ENCODE data around the gene IQCC. TPM values are rescaled to one million over a fixed set of nuclear protein-coding genes. Genes with fewer than 3 reads are reported as not detected.
A peak's percentile ranks its signal among the peaks of the same experiment; 100 is the strongest.

The IQCC gene
- total RNA-seq, 1 donor from 2014 or later, result 2.6 TPM

- TF ChIP-seq CTCF (IDR thresholded peaks at IDR 0.05; ENCODE audit: insufficient read depth, low read length, severe bottlenecking), result no peak
- peak; percentile 77 for FAIRE-seq
These were observed 29.3 kb downstream of the IQCC start for GRCh38 chr1:32234792-32235191.

GRCh38 chr1:32239337-32239736 is 33.9 kb downstream of the IQCC start:
- FAIRE-seq, result no peak
- TF ChIP-seq CTCF (IDR thresholded peaks at IDR 0.05; ENCODE audit: insufficient read depth, low read length, severe bottlenecking), result no peak
- Histone ChIP-seq H3K36me3 (ENCODE audit: control insufficient read depth, insufficient read depth, low read length) (no peaks in the 10 kb centered on the region), H3K27me3 (ENCODE audit: control insufficient read depth, insufficient read depth, low read length) (no peaks in the 10 kb centered on the region), H3K4me3 (ENCODE audit: low read depth, low read length) (no peak overlapping the region)
- no peak for DNase-seq (ENCODE audit: low read depth)

More at GRCh38 chr1:32234792-32235191, 29.3 kb downstream of the IQCC start:
- H3K36me3 ChIP-seq (ENCODE audit: control insufficient read depth, insufficient read depth, low read length), result peaks cover 5% of the 10 kb centered on the region
- H3K27me3 ChIP-seq (ENCODE audit: control insufficient read depth, insufficient read depth, low read length), result no peaks in the 10 kb centered on the region
- no peak for DNase-seq (ENCODE audit: low read depth)
- H3K4me3 ChIP-seq (ENCODE audit: low read depth, low read length), result no peak overlapping the region

GRCh38 chr1:32239790-32240139 is 34.3 kb downstream of the IQCC start:
- no peak for FAIRE-seq
- no peak for DNase-seq (ENCODE audit: low read depth)
- TF ChIP-seq CTCF (IDR thresholded peaks at IDR 0.05; ENCODE audit: insufficient read depth, low read length, severe bottlenecking), result no peak
- Histone ChIP-seq H3K4me3 (ENCODE audit: low read depth, low read length) (peak overlapping the region; percentile 43), H3K36me3 (ENCODE audit: control insufficient read depth, insufficient read depth, low read length) (no peaks in the 10 kb centered on the region), H3K27me3 (ENCODE audit: control insufficient read depth, insufficient read depth, low read length) (no peaks in the 10 kb centered on the region)

GRCh38 chr1:32240140-32240951 is 34.9 kb downstream of the IQCC start:
- no peaks in the 10 kb centered on the region for H3K27me3 ChIP-seq (ENCODE audit: control insufficient read depth, insufficient read depth, low read length)
- TF ChIP-seq CTCF (IDR thresholded peaks at IDR 0.05; ENCODE audit: insufficient read depth, low read length, severe bottlenecking), result peak; percentile 34
- H3K36me3 ChIP-seq (ENCODE audit: control insufficient read depth, insufficient read depth, low read length), result no peaks in the 10 kb centered on the region
- FAIRE-seq (no peak), DNase-seq (ENCODE audit: low read depth) (no peak)
- H3K4me3 ChIP-seq (ENCODE audit: low read depth, low read length), result peak overlapping the region; percentile 43

- TF ChIP-seq CTCF (IDR thresholded peaks at IDR 0.05; ENCODE audit: insufficient read depth, low read length, severe bottlenecking), result no peak
- Histone ChIP-seq H3K27me3 (ENCODE audit: control insufficient read depth, insufficient read depth, low read length) (no peaks in the 10 kb centered on the region), H3K36me3 (ENCODE audit: control insufficient read depth, insufficient read depth, low read length) (no peaks in the 10 kb centered on the region), H3K4me3 (ENCODE audit: low read depth, low read length) (peak overlapping the region; percentile 43)
- DNase-seq (ENCODE audit: low read depth) (peak; percentile 26), FAIRE-seq (no peak)
These were observed 35.7 kb downstream of the IQCC start for GRCh38 chr1:32241001-32241763.
